Lower lobe of right lung (tissue), 2 donors: ENCODE measurements around the gene GCC2. TPM values are rescaled to one million over a fixed set of nuclear protein-coding genes. Genes with fewer than 3 reads are reported as not detected.

Experiments
- ATAC-seq, 2 donors: fragments of 200-7000 bp; cut with Tn5 transposase; one replicate each; pipeline ENCODE4 v1.9.1; 2020 to 2022; ENCODE audit warnings: mild to moderate bottlenecking in 2 of 2, moderate library complexity in 2 of 2
- DNase-seq: peaks from one replicate; pipeline ENCODE4 v3.0.0-alpha.2; 2020
- H3K27ac ChIP-seq: fragments of 200-600 bp; one replicate; pipeline ENCODE4 v1.8.0; 2022
- H3K27me3 ChIP-seq: fragments of 200-600 bp; one replicate; pipeline ENCODE4 v1.8.0; 2022; ENCODE audit warnings: low read depth
- H3K36me3 ChIP-seq: fragments of 200-600 bp; one replicate; pipeline ENCODE4 v1.8.0; 2022; ENCODE audit warnings: mild to moderate bottlenecking
- H3K4me1 ChIP-seq: fragments of 200-600 bp; one replicate; pipeline ENCODE4 v1.8.0; 2022
- H3K4me3 ChIP-seq: fragments of 200-600 bp; one replicate; pipeline ENCODE4 v1.8.0; 2022; ENCODE audit warnings: mild to moderate bottlenecking
- H3K9me3 ChIP-seq: fragments of 200-600 bp; one replicate; pipeline ENCODE4 v1.8.0; 2022
- CTCF ChIP-seq: fragments of 200-600 bp; IDR thresholded peaks from one replicate; pipeline ENCODE4 v1.8.0; 2022; ENCODE audit warnings: antibody characterized with exemption, mild to moderate bottlenecking
- intact Hi-C: fragments of 100-400 bp; cut with DNase I; formaldehyde crosslinking; loops from one replicate; pipeline ENCODE4 v1.11.0; 2022
- total RNA-seq: library from RNA; stranded (reverse); fragmentation: NEBNext Ultra II Directional; extraction: Animal tissue kit (Norgen Biotek cat#: 25700); gene quantifications from one replicate; pipeline ENCODE4 v1.2.1, GENCODE V29; 2021
- donor health status: DM: no; HTN: yes; CAD: no; lungs with severe emphysema.

The GCC2 gene
- total RNA-seq, 1 donor from 2014 or later, result 52.4 TPM

- intact Hi-C loops, result no loop called here
- H3K27ac ChIP-seq, result no peak overlapping the region
- TF ChIP-seq CTCF, result no peak
- no peaks in the 10 kb centered on the region for H3K36me3 ChIP-seq
- H3K27me3 ChIP-seq, result no peaks in the 10 kb centered on the region
- no peaks in the 10 kb centered on the region for H3K4me1 ChIP-seq
- DNase-seq (no peak), ATAC-seq (no peak)
- no peaks in the 10 kb centered on the region for H3K9me3 ChIP-seq
- no peak overlapping the region for H3K4me3 ChIP-seq
Measured at GRCh38 chr2:108414256-108414876, 34.6 kb upstream of the GCC2 start.

- Histone ChIP-seq H3K4me3 (no peak overlapping the region), H3K27me3 (no peaks in the 10 kb centered on the region), H3K27ac (no peak overlapping the region), H3K4me1 (no peaks in the 10 kb centered on the region), H3K9me3 (no peaks in the 10 kb centered on the region), H3K36me3 (no peaks in the 10 kb centered on the region)
- intact Hi-C loops, result no loop called here
- DNase-seq (no peak), ATAC-seq (no peak)
- no peak for TF ChIP-seq CTCF
Measured at GRCh38 chr2:108414945-108415344, 34.1 kb upstream of the GCC2 start.

GRCh38 chr2:108417254-108417653 is 31.8 kb upstream of the GCC2 start:
- Histone ChIP-seq H3K27me3 (no peaks in the 10 kb centered on the region), H3K27ac (no peak overlapping the region), H3K9me3 (no peaks in the 10 kb centered on the region), H3K36me3 (no peaks in the 10 kb centered on the region), H3K4me3 (no peak overlapping the region), H3K4me1 (no peaks in the 10 kb centered on the region)
- intact Hi-C loops, result no loop called here
- ATAC-seq, result no peak
- peak; percentile 13 for TF ChIP-seq CTCF
- DNase-seq, result no peak

GRCh38 chr2:108418416-108418815 is 30.6 kb upstream of the GCC2 start:
- Histone ChIP-seq H3K36me3 (no peaks in the 10 kb centered on the region), H3K4me1 (no peaks in the 10 kb centered on the region), H3K4me3 (no peak overlapping the region), H3K27ac (no peak overlapping the region), H3K27me3 (no peaks in the 10 kb centered on the region), H3K9me3 (no peaks in the 10 kb centered on the region)
- TF ChIP-seq CTCF, result no peak
- ATAC-seq (no peak), DNase-seq (no peak)
- intact Hi-C loops, result no loop called here

GRCh38 chr2:108423067-108423466 is 25.9 kb upstream of the GCC2 start:
- Histone ChIP-seq H3K4me1 (no peaks in the 10 kb centered on the region), H3K27ac (no peak overlapping the region), H3K9me3 (no peaks in the 10 kb centered on the region), H3K36me3 (no peaks in the 10 kb centered on the region), H3K27me3 (no peaks in the 10 kb centered on the region), H3K4me3 (no peak overlapping the region)
- intact Hi-C loops, result no loop called here
- TF ChIP-seq CTCF, result no peak
- DNase-seq, result no peak
- ATAC-seq, result no peak
